Measurements from ENCODE around the gene SYT6.

Gene SYT6

GRCh38 chr1:114080511-114081436 lies 72.9 kb downstream of the SYT6 start:
- no peaks in the 10 kb centered on the region for H3K79me2 ChIP-seq (ENCODE audit: low read length)
- no peaks in the 10 kb centered on the region for H3K27me3 ChIP-seq (replicated peaks; ENCODE audit: insufficient read depth, low read length)

GRCh38 chr1:114079596-114080190 lies 74.0 kb downstream of the SYT6 start:
- no peaks in the 10 kb centered on the region for H4K20me1 ChIP-seq (ENCODE audit: insufficient read depth, low read length)
- no peak overlapping the region for H3K4me2 ChIP-seq (ENCODE audit: low read depth, low read length)
- no peak overlapping the region for H3K4me3 ChIP-seq (ENCODE audit: low read length)
- H3K36me3 ChIP-seq (replicated peaks; ENCODE audit: insufficient read depth, low read length): no peaks in the 10 kb centered on the region
- no peaks in the 10 kb centered on the region for H3K9me3 ChIP-seq (replicated peaks; ENCODE audit: insufficient read depth, low read length)
- TF ChIP-seq EZH2 (optimal IDR thresholded peaks at IDR 0.05; ENCODE audit: low read depth, low read length): no peak
- TF ChIP-seq EZH2phosphoT487 (IDR thresholded peaks at IDR 0.05; ENCODE audit: low read length): no peak
- TF ChIP-seq CTCF (IDR thresholded peaks at IDR 0.05; ENCODE audit: low read length): no peak
- H3K9ac ChIP-seq (ENCODE audit: low read length): no peak overlapping the region
- no peak for DNase-seq
- H2AFZ ChIP-seq (ENCODE audit: low read length): no peak overlapping the region
- H3K27ac ChIP-seq (ENCODE audit: low read length): no peak overlapping the region
- no peaks in the 10 kb centered on the region for H3K9me2 ChIP-seq (replicated peaks; ENCODE audit: insufficient read depth, low read length)
- H3K79me2 ChIP-seq (ENCODE audit: low read length): no peaks in the 10 kb centered on the region
- H3K27me3 ChIP-seq (replicated peaks; ENCODE audit: insufficient read depth, low read length): no peaks in the 10 kb centered on the region
- 0 out of 2 replicates have a peak, but pooled peaks cover 5% of the 10 kb centered on the region for H3F3A ChIP-seq (ENCODE audit: insufficient read depth, low read length)
- H3K4me1 ChIP-seq (ENCODE audit: low read length): peaks cover 13% of the 10 kb centered on the region; the same call in 1 of the 2 replicates

More at GRCh38 chr1:114080511-114081436, 72.9 kb downstream of the SYT6 start:
- Histone ChIP-seq H3K9ac (ENCODE audit: low read length) (no peak overlapping the region), H3K36me3 (replicated peaks; ENCODE audit: insufficient read depth, low read length) (no peaks in the 10 kb centered on the region), H3K27ac (ENCODE audit: low read length) (no peak overlapping the region), H3F3A (ENCODE audit: insufficient read depth, low read length) (0 out of 2 replicates have a peak, but pooled peaks cover under 1% of the 10 kb centered on the region), H3K9me3 (replicated peaks; ENCODE audit: insufficient read depth, low read length) (no peaks in the 10 kb centered on the region), H3K4me2 (ENCODE audit: low read depth, low read length) (no peak overlapping the region), H4K20me1 (ENCODE audit: insufficient read depth, low read length) (no peaks in the 10 kb centered on the region), H3K4me3 (ENCODE audit: low read length) (no peak overlapping the region), H3K4me1 (ENCODE audit: low read length) (0 out of 2 replicates have a peak, but pooled peaks cover 5% of the 10 kb centered on the region), H2AFZ (ENCODE audit: low read length) (no peak overlapping the region), H3K9me2 (replicated peaks; ENCODE audit: insufficient read depth, low read length) (no peaks in the 10 kb centered on the region)
- no peak for DNase-seq
- TF ChIP-seq EZH2 (optimal IDR thresholded peaks at IDR 0.05; ENCODE audit: low read depth, low read length) (no peak), EZH2phosphoT487 (IDR thresholded peaks at IDR 0.05; ENCODE audit: low read length) (no peak), CTCF (IDR thresholded peaks at IDR 0.05; ENCODE audit: low read length) (no peak)

- no peak for DNase-seq
- no peak overlapping the region for H3K4me2 ChIP-seq (ENCODE audit: low read depth, low read length)
- no peaks in the 10 kb centered on the region for H3K9me3 ChIP-seq (replicated peaks; ENCODE audit: insufficient read depth, low read length)
- H2AFZ ChIP-seq (ENCODE audit: low read length): no peak overlapping the region
- H3F3A ChIP-seq (ENCODE audit: insufficient read depth, low read length): 0 out of 2 replicates have a peak, but pooled peaks cover 5% of the 10 kb centered on the region
- no peaks in the 10 kb centered on the region for H3K27me3 ChIP-seq (replicated peaks; ENCODE audit: insufficient read depth, low read length)
- no peaks in the 10 kb centered on the region for H3K79me2 ChIP-seq (ENCODE audit: low read length)
- TF ChIP-seq EZH2 (optimal IDR thresholded peaks at IDR 0.05; ENCODE audit: low read depth, low read length) (no peak), EZH2phosphoT487 (IDR thresholded peaks at IDR 0.05; ENCODE audit: low read length) (no peak), CTCF (IDR thresholded peaks at IDR 0.05; ENCODE audit: low read length) (no peak)
- H3K4me3 ChIP-seq (ENCODE audit: low read length): no peak overlapping the region
- no peaks in the 10 kb centered on the region for H4K20me1 ChIP-seq (ENCODE audit: insufficient read depth, low read length)
- H3K9ac ChIP-seq (ENCODE audit: low read length): no peak overlapping the region
- H3K27ac ChIP-seq (ENCODE audit: low read length): no peak overlapping the region
- H3K36me3 ChIP-seq (replicated peaks; ENCODE audit: insufficient read depth, low read length): no peaks in the 10 kb centered on the region
- no peaks in the 10 kb centered on the region for H3K9me2 ChIP-seq (replicated peaks; ENCODE audit: insufficient read depth, low read length)
- H3K4me1 ChIP-seq (ENCODE audit: low read length): peaks cover 13% of the 10 kb centered on the region; the same call in 1 of the 2 replicates
Measured at GRCh38 chr1:114078116-114078515, 75.6 kb downstream of the SYT6 start.

Measured in MM.1S (cell line).